Loucy (cell line): ENCODE results near the gene VWA3A.

Experiments
- CTCF ChIP-seq: fragments of 200-600 bp; sonication (generic); conservative IDR thresholded peaks from 2 replicates; pipeline ENCODE4 v1.5.1; 2014; ENCODE audit warnings: mild to moderate bottlenecking, antibody characterized with exemption, low read length
- EZH2phosphoT487 ChIP-seq: fragments of 200-600 bp; IDR thresholded peaks from 2 replicates; pipeline ENCODE4 v1.6.1; 2018; ENCODE audit warnings: antibody characterized with exemption, mild to moderate bottlenecking, moderate library complexity, borderline replicate concordance

GRCh38 chr16:22189473-22190080, 97.2 kb downstream of the VWA3A start:
- TF ChIP-seq CTCF (no peak), EZH2phosphoT487 (no peak)
